Activated effector memory CD4-positive, alpha-beta T cell treated with anti-CD3 and anti-CD28 coated beads, Interleukin-2, amount 50 U/mL, for 16 hours (primary cell): ENCODE results near the gene FAM184B.
"Not testable (repeated sequence)": the region's sequence is repeated elsewhere in the genome, so short reads cannot be mapped to it uniquely, and the experiment has no call there.

Experiments used
- DNase-seq: peaks from one replicate; pipeline ENCODE4 v3.0.0-alpha.2; 2020

The FAM184B gene

GRCh38 chr4:17713779-17714178, 67.6 kb downstream of the FAM184B start:
- no peak for DNase-seq

GRCh38 chr4:17712166-17712565, 69.3 kb downstream of the FAM184B start:
- no peak for DNase-seq

- DNase-seq = not testable (repeated sequence)
Measured at GRCh38 chr4:17711206-17711605, 70.2 kb downstream of the FAM184B start.

GRCh38 chr4:17709763-17710068, 71.7 kb downstream of the FAM184B start:
- DNase-seq = no peak

- DNase-seq = no peak
Measured at GRCh38 chr4:17708992-17709762, 72.2 kb downstream of the FAM184B start.

- DNase-seq = no peak
Measured at GRCh38 chr4:17707671-17708070, 73.8 kb downstream of the FAM184B start.

- DNase-seq = no peak
Measured at GRCh38 chr4:17705107-17705506, 76.3 kb downstream of the FAM184B start.

- no peak for DNase-seq
Measured at GRCh38 chr4:17704020-17704650, 77.3 kb downstream of the FAM184B start.

- DNase-seq = no peak
Measured at GRCh38 chr4:17702641-17703040, 78.8 kb downstream of the FAM184B start.

- DNase-seq = no peak
Measured at GRCh38 chr4:17701882-17702281, 79.5 kb downstream of the FAM184B start.

- DNase-seq = no peak
Measured at GRCh38 chr4:17701138-17701839, 80.1 kb downstream of the FAM184B start.

GRCh38 chr4:17699380-17699779, 82.0 kb downstream of the FAM184B start:
- no peak for DNase-seq

- no peak for DNase-seq
Measured at GRCh38 chr4:17698116-17698515, 83.3 kb downstream of the FAM184B start.

- no peak for DNase-seq
Measured at GRCh38 chr4:17695341-17695740, 86.1 kb downstream of the FAM184B start.

GRCh38 chr4:17694552-17694951, 86.9 kb downstream of the FAM184B start:
- DNase-seq = no peak

- no peak for DNase-seq
Measured at GRCh38 chr4:17690898-17691297, 90.5 kb downstream of the FAM184B start.

- DNase-seq = no peak
Measured at GRCh38 chr4:17690135-17690534, 91.3 kb downstream of the FAM184B start.

GRCh38 chr4:17688011-17688441, 93.4 kb downstream of the FAM184B start:
- no peak for DNase-seq

- no peak for DNase-seq
Measured at GRCh38 chr4:17687237-17687857, 94.1 kb downstream of the FAM184B start.

GRCh38 chr4:17684648-17685047, 96.8 kb downstream of the FAM184B start:
- not testable (repeated sequence) for DNase-seq

GRCh38 chr4:17682222-17682566, 99.2 kb downstream of the FAM184B start:
- no peak for DNase-seq

GRCh38 chr4:17681281-17682221, 99.9 kb downstream of the FAM184B start:
- DNase-seq = no peak
